Measurements from ENCODE around the gene RNU6-7.

DNA sequence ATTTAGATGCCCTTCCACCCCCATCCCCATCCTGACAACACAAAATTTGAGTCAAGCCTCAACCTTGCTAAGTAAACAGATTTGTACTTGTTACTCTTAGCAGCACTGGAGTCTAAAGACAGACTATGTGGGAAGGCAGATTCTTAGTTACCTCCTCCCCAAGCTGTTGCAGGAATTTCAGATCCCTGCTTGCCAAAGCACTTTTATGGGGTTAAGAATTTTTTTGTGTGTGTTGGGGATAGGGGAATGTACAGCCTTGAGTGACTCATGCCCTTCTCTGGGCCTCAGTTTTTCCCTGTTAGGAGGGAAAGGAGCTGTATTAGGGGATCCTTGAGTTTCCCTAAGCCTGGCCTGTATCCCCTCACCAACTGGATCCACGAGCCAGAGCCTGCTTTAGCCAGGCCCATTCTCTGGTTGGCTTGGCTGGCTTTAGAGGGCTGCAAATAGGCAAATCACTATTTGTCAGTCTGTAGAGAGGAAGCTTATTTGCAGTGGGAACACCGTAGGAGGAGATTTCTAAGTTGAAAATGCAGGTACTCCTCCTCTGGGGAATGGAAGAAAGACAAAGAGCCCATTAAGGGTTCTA, 28.9 kb downstream of the RNU6-7 start:
- TF ChIP-seq POLR2A (IDR thresholded peaks at IDR 0.05; ENCODE audit: insufficient read depth in 1 of 2, low read depth in 2 of 2, low read length in 2 of 2) (no peak), SMARCC2 (IDR thresholded peaks at IDR 0.05) (no peak), HNRNPLL (IDR thresholded peaks at IDR 0.05; ENCODE audit: low read depth, low read length, poor library complexity, severe bottlenecking) (no peak), TGIF2 (CRISPR knock-in tag; IDR thresholded peaks at IDR 0.05) (no peak), PCBP1 (IDR thresholded peaks at IDR 0.05; ENCODE audit: borderline replicate concordance, low read depth, low read length) (no peak), ZNF264 (CRISPR knock-in tag; IDR thresholded peaks at IDR 0.05) (no peak), POLR2AphosphoS5 (IDR thresholded peaks at IDR 0.05; ENCODE audit: low read depth, low read length) (no peak)
- TF ChIP-seq, protein P1, sequence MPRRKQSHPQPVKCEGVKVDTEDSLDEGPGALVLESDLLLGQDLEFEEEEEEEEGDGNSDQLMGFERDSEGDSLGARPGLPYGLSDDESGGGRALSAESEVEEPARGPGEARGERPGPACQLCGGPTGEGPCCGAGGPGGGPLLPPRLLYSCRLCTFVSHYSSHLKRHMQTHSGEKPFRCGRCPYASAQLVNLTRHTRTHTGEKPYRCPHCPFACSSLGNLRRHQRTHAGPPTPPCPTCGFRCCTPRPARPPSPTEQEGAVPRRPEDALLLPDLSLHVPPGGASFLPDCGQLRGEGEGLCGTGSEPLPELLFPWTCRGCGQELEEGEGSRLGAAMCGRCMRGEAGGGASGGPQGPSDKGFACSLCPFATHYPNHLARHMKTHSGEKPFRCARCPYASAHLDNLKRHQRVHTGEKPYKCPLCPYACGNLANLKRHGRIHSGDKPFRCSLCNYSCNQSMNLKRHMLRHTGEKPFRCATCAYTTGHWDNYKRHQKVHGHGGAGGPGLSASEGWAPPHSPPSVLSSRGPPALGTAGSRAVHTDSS (CRISPR knock-in tag; conservative IDR thresholded peaks at IDR 0.05) = no peak
- TF ChIP-seq, protein P2, sequence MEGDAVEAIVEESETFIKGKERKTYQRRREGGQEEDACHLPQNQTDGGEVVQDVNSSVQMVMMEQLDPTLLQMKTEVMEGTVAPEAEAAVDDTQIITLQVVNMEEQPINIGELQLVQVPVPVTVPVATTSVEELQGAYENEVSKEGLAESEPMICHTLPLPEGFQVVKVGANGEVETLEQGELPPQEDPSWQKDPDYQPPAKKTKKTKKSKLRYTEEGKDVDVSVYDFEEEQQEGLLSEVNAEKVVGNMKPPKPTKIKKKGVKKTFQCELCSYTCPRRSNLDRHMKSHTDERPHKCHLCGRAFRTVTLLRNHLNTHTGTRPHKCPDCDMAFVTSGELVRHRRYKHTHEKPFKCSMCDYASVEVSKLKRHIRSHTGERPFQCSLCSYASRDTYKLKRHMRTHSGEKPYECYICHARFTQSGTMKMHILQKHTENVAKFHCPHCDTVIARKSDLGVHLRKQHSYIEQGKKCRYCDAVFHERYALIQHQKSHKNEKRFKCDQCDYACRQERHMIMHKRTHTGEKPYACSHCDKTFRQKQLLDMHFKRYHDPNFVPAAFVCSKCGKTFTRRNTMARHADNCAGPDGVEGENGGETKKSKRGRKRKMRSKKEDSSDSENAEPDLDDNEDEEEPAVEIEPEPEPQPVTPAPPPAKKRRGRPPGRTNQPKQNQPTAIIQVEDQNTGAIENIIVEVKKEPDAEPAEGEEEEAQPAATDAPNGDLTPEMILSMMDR (CRISPR knock-in tag; IDR thresholded peaks at IDR 0.05) = no peak
- TF ChIP-seq, protein P3, sequence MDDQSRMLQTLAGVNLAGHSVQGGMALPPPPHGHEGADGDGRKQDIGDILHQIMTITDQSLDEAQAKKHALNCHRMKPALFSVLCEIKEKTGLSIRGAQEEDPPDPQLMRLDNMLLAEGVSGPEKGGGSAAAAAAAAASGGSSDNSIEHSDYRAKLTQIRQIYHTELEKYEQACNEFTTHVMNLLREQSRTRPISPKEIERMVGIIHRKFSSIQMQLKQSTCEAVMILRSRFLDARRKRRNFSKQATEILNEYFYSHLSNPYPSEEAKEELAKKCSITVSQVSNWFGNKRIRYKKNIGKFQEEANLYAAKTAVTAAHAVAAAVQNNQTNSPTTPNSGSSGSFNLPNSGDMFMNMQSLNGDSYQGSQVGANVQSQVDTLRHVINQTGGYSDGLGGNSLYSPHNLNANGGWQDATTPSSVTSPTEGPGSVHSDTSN (CRISPR knock-in tag; IDR thresholded peaks at IDR 0.05; ENCODE audit: borderline replicate concordance) = no peak
